ENCODE results near the gene MAGIX. TPM values are rescaled to one million over a fixed set of nuclear protein-coding genes. Genes with fewer than 3 reads are reported as not detected.
"Not testable (repeated sequence)": the region's sequence is repeated elsewhere in the genome, so short reads cannot be mapped to it uniquely, and the experiment has no call there.

The MAGIX gene
- 2.1 TPM for total RNA-seq

DNA sequence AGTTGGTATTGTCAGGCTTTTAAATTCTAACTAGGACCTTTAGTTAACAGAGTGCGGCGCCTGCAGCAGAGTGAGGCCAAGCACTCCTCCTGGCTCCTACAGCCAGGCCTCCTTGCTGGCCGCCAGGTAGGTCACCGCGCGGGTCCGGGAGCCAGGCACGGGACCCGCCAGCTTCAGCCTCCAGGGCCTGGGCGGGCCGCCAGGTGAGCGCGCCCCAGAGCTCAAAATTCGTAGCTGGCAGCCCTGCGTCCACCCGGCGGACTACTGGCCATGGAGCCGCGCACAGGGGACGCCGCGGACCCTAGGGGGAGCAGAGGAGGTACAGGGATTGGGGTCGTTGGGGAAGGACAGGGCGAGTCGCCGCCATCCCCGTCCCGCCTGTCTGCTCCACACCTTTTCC is at the start of gene MAGIX:
Gene MAGIX, plus strand, starts transcription at position 139 of the 400 bp plus-strand sequence. Its CDS starts 132 bp downstream, at position 271.
- Histone ChIP-seq H3K27ac (ENCODE audit: low read depth, low read length) (peak within 1 kb of the TSS; percentile 98), H3K36me3 (ENCODE audit: control insufficient read depth in 3 of 3, insufficient read depth in 3 of 3, low read length in 3 of 3) (no peaks in the 10 kb centered on the region), H3K4me1 (ENCODE audit: control insufficient read depth in 3 of 3, insufficient read depth in 3 of 3, low read length in 3 of 3) (peaks cover 14 to 16% (median 14%) of the 10 kb centered on the region in 3 donors), H3K4me3 (ENCODE audit: low read length in 3 of 3) (peak within 1 kb of the TSS; percentile 54 to 69 (median 59)), H3K9me3 (ENCODE audit: control insufficient read depth in 3 of 3, low read length in 3 of 3) (no peaks in the 10 kb centered on the region), H3K9ac (ENCODE audit: low read depth in 1 of 3, low read length in 3 of 3) (peak within 1 kb of the TSS; percentile 64 to 78 (median 68)), H3K27me3 (ENCODE audit: control insufficient read depth in 3 of 3, insufficient read depth in 3 of 3, low read length in 3 of 3) (no peaks in the 10 kb centered on the region)

DNA sequence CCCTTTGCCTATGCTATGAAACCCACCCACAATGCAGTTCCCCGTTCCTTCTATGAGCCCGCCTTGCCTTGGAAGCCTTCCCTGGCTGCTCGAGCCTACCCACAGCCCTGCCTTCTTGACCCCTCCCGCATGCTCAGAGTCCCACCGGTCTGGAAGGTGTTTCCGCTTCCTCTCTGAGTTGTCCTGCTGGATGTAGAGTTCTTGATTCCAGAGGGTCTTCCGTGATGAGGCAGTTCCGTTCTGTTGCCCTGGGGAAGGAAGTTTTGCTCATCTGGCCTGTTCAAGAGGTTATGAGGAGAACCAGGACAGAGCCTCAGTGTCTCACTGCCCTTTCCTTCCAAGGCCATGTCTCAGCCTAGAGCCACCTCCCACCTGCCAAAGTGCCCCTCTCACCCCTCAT is 46.5 kb upstream of the MAGIX start:
- Histone ChIP-seq H3K27me3 (ENCODE audit: control insufficient read depth in 3 of 3, insufficient read depth in 3 of 3, low read length in 3 of 3) (no peaks in the 10 kb centered on the region), H3K4me3 (ENCODE audit: low read length in 3 of 3) (no peak overlapping the region), H3K36me3 (ENCODE audit: control insufficient read depth in 3 of 3, insufficient read depth in 3 of 3, low read length in 3 of 3) (peaks cover 27 to 53% (median 47%) of the 10 kb centered on the region in 3 donors), H3K27ac (ENCODE audit: low read depth, low read length) (no peak overlapping the region), H3K9me3 (ENCODE audit: control insufficient read depth in 3 of 3, low read length in 3 of 3) (no peaks in the 10 kb centered on the region), H3K9ac (ENCODE audit: low read depth in 1 of 3, low read length in 3 of 3) (no peak overlapping the region), H3K4me1 (ENCODE audit: control insufficient read depth in 3 of 3, insufficient read depth in 3 of 3, low read length in 3 of 3) (no peaks in the 10 kb centered on the region)

DNA sequence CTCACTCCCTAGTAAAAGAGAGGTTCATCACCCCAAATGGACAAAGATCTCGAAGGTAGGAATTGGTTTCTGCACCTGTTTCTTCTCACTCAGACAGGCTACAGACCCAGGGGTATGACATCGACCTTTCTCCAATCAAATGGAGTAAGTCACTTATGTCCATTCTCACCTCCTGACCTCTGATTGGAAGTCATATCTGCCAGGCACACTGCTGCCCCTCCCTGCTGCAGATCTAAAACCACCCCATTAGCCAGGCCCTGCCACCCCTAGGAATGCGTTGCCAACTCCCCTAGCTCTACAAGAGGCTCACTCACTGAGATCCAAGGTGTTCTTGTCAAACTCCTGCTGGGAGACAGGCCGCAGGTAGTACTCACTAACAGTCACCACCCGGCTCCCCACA is 45.8 kb upstream of the MAGIX start:
- no peaks in the 10 kb centered on the region for H3K9me3 ChIP-seq (ENCODE audit: control insufficient read depth in 3 of 3, low read length in 3 of 3)
- H3K27me3 ChIP-seq (ENCODE audit: control insufficient read depth in 3 of 3, insufficient read depth in 3 of 3, low read length in 3 of 3): no peaks in the 10 kb centered on the region
- no peak overlapping the region for H3K9ac ChIP-seq (ENCODE audit: low read depth in 1 of 3, low read length in 3 of 3)
- no peak overlapping the region for H3K27ac ChIP-seq (ENCODE audit: low read depth, low read length)
- H3K36me3 ChIP-seq (ENCODE audit: control insufficient read depth in 3 of 3, insufficient read depth in 3 of 3, low read length in 3 of 3): peaks cover 29 to 52% (median 52%) of the 10 kb centered on the region in 3 donors
- H3K4me1 ChIP-seq (ENCODE audit: control insufficient read depth in 3 of 3, insufficient read depth in 3 of 3, low read length in 3 of 3): no peaks in the 10 kb centered on the region
- H3K4me3 ChIP-seq (ENCODE audit: low read length in 3 of 3): no peak overlapping the region

DNA sequence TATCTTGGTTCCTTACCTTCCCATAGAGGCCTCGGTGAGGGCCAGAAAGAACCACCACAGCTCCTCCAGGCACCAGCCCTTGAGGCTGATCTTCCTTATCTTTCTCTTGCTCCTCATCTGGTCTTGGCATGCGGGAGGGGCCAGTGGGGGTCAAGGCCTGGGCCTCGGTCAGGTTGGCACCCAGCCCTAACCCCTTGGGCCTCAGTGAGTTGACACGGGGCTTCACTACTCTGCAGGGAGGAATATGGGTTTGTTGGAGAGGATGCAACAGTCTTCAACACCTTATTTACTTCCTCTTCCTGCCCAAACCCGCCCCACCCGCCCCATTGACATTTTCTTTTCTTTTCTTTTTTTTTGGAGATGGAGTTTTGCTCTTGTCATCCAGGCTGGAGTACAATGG is 45.0 kb upstream of the MAGIX start:
- peaks cover 3 to 7% (median 6%) of the 10 kb centered on the region in 3 donors for H3K4me1 ChIP-seq (ENCODE audit: control insufficient read depth in 3 of 3, insufficient read depth in 3 of 3, low read length in 3 of 3)
- no peak overlapping the region for H3K9ac ChIP-seq (ENCODE audit: low read depth in 1 of 3, low read length in 3 of 3)
- H3K4me3 ChIP-seq (ENCODE audit: low read length in 3 of 3): no peak overlapping the region
- peaks cover 31 to 51% (median 44%) of the 10 kb centered on the region in 3 donors for H3K36me3 ChIP-seq (ENCODE audit: control insufficient read depth in 3 of 3, insufficient read depth in 3 of 3, low read length in 3 of 3)
- no peak overlapping the region for H3K27ac ChIP-seq (ENCODE audit: low read depth, low read length)
- no peaks in the 10 kb centered on the region for H3K9me3 ChIP-seq (ENCODE audit: control insufficient read depth in 3 of 3, low read length in 3 of 3)
- H3K27me3 ChIP-seq (ENCODE audit: control insufficient read depth in 3 of 3, insufficient read depth in 3 of 3, low read length in 3 of 3): no peaks in the 10 kb centered on the region

DNA sequence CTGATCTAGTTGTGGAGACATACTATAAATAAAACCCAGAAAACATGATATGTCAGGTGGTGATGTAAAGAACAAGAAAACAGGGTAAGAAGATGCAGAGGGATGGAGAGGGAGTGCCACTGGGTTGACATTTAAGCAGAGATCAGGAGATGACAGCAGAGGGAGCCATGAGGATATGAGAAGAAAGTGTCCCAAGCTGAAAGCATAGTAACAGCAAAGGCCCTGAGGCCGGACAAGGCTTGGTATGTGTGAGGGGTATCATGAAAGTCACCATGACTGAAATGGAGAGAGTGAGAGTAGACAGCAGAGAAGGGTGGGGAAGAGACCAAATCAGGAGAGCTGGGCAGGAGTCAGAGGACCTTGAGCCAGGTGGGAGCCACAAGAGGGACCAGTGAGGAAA is 42.5 kb upstream of the MAGIX start:
- peaks cover 5 to 13% (median 10%) of the 10 kb centered on the region in 3 donors for H3K4me1 ChIP-seq (ENCODE audit: control insufficient read depth in 3 of 3, insufficient read depth in 3 of 3, low read length in 3 of 3)
- peaks cover 23 to 37% (median 33%) of the 10 kb centered on the region in 3 donors for H3K36me3 ChIP-seq (ENCODE audit: control insufficient read depth in 3 of 3, insufficient read depth in 3 of 3, low read length in 3 of 3)
- H3K9ac ChIP-seq (ENCODE audit: low read depth in 1 of 3, low read length in 3 of 3): no peak overlapping the region
- H3K27ac ChIP-seq (ENCODE audit: low read depth, low read length): no peak overlapping the region
- H3K4me3 ChIP-seq (ENCODE audit: low read length in 3 of 3): no peak overlapping the region
- no peaks in the 10 kb centered on the region for H3K9me3 ChIP-seq (ENCODE audit: control insufficient read depth in 3 of 3, low read length in 3 of 3)
- no peaks in the 10 kb centered on the region for H3K27me3 ChIP-seq (ENCODE audit: control insufficient read depth in 3 of 3, insufficient read depth in 3 of 3, low read length in 3 of 3)

DNA sequence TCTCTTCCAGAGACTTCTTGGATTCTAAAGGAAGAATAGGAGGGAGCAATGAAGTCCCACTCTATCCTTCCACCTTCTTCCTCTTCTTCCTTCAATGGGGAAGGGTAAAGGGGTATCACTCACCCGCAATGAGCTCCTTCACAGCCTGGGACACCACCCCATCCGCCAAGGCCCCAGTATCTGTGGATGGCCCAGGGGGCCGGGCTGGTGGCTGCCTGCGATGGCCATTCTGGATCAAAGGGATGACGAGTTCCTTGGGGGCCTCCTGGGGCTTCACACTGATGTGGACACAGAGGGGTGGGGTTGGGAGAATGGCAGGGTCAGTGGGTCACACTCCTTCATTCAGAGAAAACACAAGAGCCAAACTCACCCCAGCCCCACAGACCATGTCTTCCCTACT is 40.1 kb upstream of the MAGIX start:
- H3K9me3 ChIP-seq (ENCODE audit: control insufficient read depth in 3 of 3, low read length in 3 of 3): no peaks in the 10 kb centered on the region
- H3K4me3 ChIP-seq (ENCODE audit: low read length in 3 of 3): peak overlapping the region; percentile 77 to 85 (median 81)
- H3K27me3 ChIP-seq (ENCODE audit: control insufficient read depth in 3 of 3, insufficient read depth in 3 of 3, low read length in 3 of 3): no peaks in the 10 kb centered on the region
- H3K27ac ChIP-seq (ENCODE audit: low read depth, low read length): no peak overlapping the region
- peaks cover 10 to 20% (median 12%) of the 10 kb centered on the region in 3 donors for H3K36me3 ChIP-seq (ENCODE audit: control insufficient read depth in 3 of 3, insufficient read depth in 3 of 3, low read length in 3 of 3)
- H3K4me1 ChIP-seq (ENCODE audit: control insufficient read depth in 3 of 3, insufficient read depth in 3 of 3, low read length in 3 of 3): peaks cover 5 to 13% (median 10%) of the 10 kb centered on the region in 3 donors
- peak overlapping the region; percentile 86 to 94 (median 92) for H3K9ac ChIP-seq (ENCODE audit: low read depth in 1 of 3, low read length in 3 of 3)

DNA sequence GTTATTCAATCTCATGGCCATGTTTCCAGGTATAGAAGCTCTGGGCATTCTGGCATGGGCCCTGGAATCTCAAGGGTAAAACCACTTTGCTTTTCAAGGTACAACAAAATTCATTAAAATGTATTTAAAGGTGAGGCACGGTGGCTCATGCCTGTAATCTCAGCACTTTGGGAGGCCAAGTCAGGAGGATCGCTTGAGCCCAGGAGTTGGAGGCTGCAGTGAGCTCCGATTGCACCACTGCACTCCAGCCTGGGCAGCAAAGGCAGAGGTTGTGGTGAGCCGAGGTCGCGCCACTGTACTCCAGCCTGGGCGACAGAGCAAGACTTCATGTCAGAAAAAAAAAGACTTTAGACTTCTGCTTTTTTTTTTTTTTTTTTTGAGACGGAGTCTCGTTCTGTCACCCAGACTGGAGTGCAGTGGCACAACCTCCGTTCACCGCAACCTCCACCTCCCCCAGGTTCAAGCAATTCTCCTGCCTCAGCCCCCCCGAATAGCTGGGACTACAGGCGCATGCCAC is 34.8 kb upstream of the MAGIX start:
- H3K9me3 ChIP-seq (ENCODE audit: control insufficient read depth in 3 of 3, low read length in 3 of 3); H3K27ac ChIP-seq (ENCODE audit: low read depth, low read length); H3K36me3 ChIP-seq (ENCODE audit: control insufficient read depth in 3 of 3, insufficient read depth in 3 of 3, low read length in 3 of 3); H3K4me3 ChIP-seq (ENCODE audit: low read length in 3 of 3); H3K4me1 ChIP-seq (ENCODE audit: control insufficient read depth in 3 of 3, insufficient read depth in 3 of 3, low read length in 3 of 3); H3K27me3 ChIP-seq (ENCODE audit: control insufficient read depth in 3 of 3, insufficient read depth in 3 of 3, low read length in 3 of 3); H3K9ac ChIP-seq (ENCODE audit: low read depth in 1 of 3, low read length in 3 of 3): not testable (repeated sequence)

DNA sequence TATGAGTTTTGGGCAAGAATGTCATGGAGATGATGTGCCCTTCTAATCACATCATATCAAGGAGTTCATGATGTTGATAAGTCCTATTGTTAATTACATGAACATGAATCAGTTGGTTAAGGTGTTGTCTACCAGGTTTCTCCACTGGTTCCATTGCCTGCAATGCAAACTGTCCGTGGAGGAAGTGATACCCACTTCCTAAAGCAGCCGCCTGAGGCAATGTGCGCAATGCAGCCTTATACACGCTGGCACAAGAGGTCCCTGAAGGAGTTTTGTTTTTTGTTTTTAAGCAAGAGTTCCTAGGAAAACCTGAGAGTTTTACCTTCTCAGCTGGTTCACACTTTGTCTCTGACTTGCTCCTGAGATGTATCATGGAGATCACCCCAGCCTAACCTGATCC is 33.1 kb upstream of the MAGIX start:
- Histone ChIP-seq H3K4me3 (ENCODE audit: low read length in 3 of 3) (no peak overlapping the region), H3K4me1 (ENCODE audit: control insufficient read depth in 3 of 3, insufficient read depth in 3 of 3, low read length in 3 of 3) (no peaks in the 10 kb centered on the region), H3K9ac (ENCODE audit: low read depth in 1 of 3, low read length in 3 of 3) (no peak overlapping the region), H3K36me3 (ENCODE audit: control insufficient read depth in 3 of 3, insufficient read depth in 3 of 3, low read length in 3 of 3) (no peaks in the 10 kb centered on the region), H3K27ac (ENCODE audit: low read depth, low read length) (no peak overlapping the region), H3K27me3 (ENCODE audit: control insufficient read depth in 3 of 3, insufficient read depth in 3 of 3, low read length in 3 of 3) (no peaks in the 10 kb centered on the region), H3K9me3 (ENCODE audit: control insufficient read depth in 3 of 3, low read length in 3 of 3) (no peaks in the 10 kb centered on the region)

DNA sequence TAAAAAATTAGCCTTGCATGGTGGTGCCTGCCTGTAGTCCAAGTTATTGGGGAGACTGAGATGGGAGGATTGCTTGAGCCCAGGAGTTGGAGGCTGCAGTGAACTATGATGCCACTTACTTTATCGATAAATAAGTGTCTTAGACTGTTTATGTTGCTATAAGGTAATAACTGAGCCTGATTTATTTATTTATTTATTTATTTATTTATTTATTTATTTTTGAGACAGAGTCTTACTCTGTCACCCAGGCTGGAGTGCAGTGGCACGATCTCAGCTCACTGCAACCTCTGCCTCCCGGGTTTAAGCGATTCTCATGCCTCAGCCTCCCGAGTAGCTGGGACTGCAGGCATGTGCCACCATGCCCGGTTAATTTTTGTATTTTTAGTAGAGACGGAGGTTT is 30.3 kb upstream of the MAGIX start:
- H3K36me3 ChIP-seq (ENCODE audit: control insufficient read depth in 3 of 3, insufficient read depth in 3 of 3, low read length in 3 of 3); H3K27me3 ChIP-seq (ENCODE audit: control insufficient read depth in 3 of 3, insufficient read depth in 3 of 3, low read length in 3 of 3); H3K9ac ChIP-seq (ENCODE audit: low read depth in 1 of 3, low read length in 3 of 3); H3K4me1 ChIP-seq (ENCODE audit: control insufficient read depth in 3 of 3, insufficient read depth in 3 of 3, low read length in 3 of 3); H3K4me3 ChIP-seq (ENCODE audit: low read length in 3 of 3); H3K9me3 ChIP-seq (ENCODE audit: control insufficient read depth in 3 of 3, low read length in 3 of 3); H3K27ac ChIP-seq (ENCODE audit: low read depth, low read length): not testable (repeated sequence)

DNA sequence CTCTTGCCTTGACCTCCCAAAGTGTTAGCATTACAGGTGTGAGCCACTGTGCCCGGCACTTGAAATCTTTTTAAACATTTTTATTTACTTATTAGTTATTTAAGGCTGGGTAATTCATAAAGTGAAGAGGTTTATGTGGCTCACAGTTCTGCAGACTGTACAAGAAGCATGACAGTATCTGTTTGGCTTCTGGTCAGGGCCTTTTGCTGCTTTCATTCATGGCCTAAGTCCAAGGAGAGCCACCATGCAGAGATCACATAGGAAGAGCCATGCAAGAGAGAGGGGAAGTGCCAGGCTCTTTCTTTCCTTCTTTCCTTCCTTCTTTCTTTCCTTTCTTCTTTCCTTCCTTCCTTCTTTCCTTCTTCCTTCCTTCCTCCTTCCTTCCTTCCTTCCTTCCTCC is 28.8 kb upstream of the MAGIX start:
- Histone ChIP-seq H3K9me3 (ENCODE audit: control insufficient read depth in 3 of 3, low read length in 3 of 3) (no peaks in the 10 kb centered on the region), H3K4me3 (ENCODE audit: low read length in 3 of 3) (no peak overlapping the region), H3K4me1 (ENCODE audit: control insufficient read depth in 3 of 3, insufficient read depth in 3 of 3, low read length in 3 of 3) (no peaks in the 10 kb centered on the region), H3K27me3 (ENCODE audit: control insufficient read depth in 3 of 3, insufficient read depth in 3 of 3, low read length in 3 of 3) (no peaks in the 10 kb centered on the region), H3K36me3 (ENCODE audit: control insufficient read depth in 3 of 3, insufficient read depth in 3 of 3, low read length in 3 of 3) (no peaks in the 10 kb centered on the region), H3K9ac (ENCODE audit: low read depth in 1 of 3, low read length in 3 of 3) (no peak overlapping the region), H3K27ac (ENCODE audit: low read depth, low read length) (no peak overlapping the region)

All from skeletal muscle tissue (tissue), 4 donors.